Colonic mucosa (tissue), 4 donors: ENCODE data around the gene TNFRSF1B. TPM values are rescaled to one million over a fixed set of nuclear protein-coding genes. Genes with fewer than 3 reads are reported as not detected.
A peak's percentile ranks its signal among the peaks of the same experiment; 100 is the strongest.

Experiments
- DNase-seq: peaks from one replicate; pipeline ENCODE4 v3.0.0-alpha.2; 2020
- H3K27ac ChIP-seq: fragments of 200-600 bp; one replicate; pipeline ENCODE4 v1.8.0; 2021
- H3K27me3 ChIP-seq: fragments of 200-600 bp; one replicate; pipeline ENCODE4 v1.8.0; 2021
- H3K36me3 ChIP-seq: fragments of 200-600 bp; one replicate; pipeline ENCODE4 v1.8.0; 2021
- H3K4me1 ChIP-seq: fragments of 200-600 bp; one replicate; pipeline ENCODE4 v1.8.0; 2021; ENCODE audit warnings: mild to moderate bottlenecking
- H3K4me3 ChIP-seq: fragments of 200-600 bp; one replicate; pipeline ENCODE4 v1.8.0; 2021
- H3K9ac ChIP-seq, 2 donors: one replicate each; pipeline ENCODE4 v1.7.0; 2013; ENCODE audit warnings: control low read depth in 2 of 2, low read depth in 2 of 2, low read length in 2 of 2
- H3K9me3 ChIP-seq: fragments of 200-600 bp; one replicate; pipeline ENCODE4 v1.8.0; 2021
- CTCF ChIP-seq: fragments of 200-600 bp; IDR thresholded peaks from one replicate; pipeline ENCODE4 v1.8.0; 2022; ENCODE audit warnings: antibody characterized with exemption, mild to moderate bottlenecking
- intact Hi-C: fragments of 100-400 bp; cut with DNase I; formaldehyde crosslinking; loops from one replicate; pipeline ENCODE4 v1.14.1; 2022
- total RNA-seq, 2 donors: library from RNA; stranded (reverse); fragmentation: NEBNext Ultra II Directional in 1 of 2; extraction: Animal tissue kit (Norgen Biotek cat#: 25700) in 1 of 2; gene quantifications; one replicate each; pipeline ENCODE4 v1.2.1, GENCODE V29; 2021
- donor health status: healthy.
- donor health status: DM: no; HTN: no; CAD: no.
- donor health status: DM: no; HTN: no; CAD: no.

TNFRSF1B gene
- total RNA-seq, 2 donors from 2014 or later = 27.2 to 28.1 TPM

- no peak overlapping the region for H3K9ac ChIP-seq
- H3K27me3 ChIP-seq = no peaks in the 10 kb centered on the region
- no peaks in the 10 kb centered on the region for H3K9me3 ChIP-seq
- intact Hi-C loops = no loop called here
- peaks cover 21% of the 10 kb centered on the region for H3K4me1 ChIP-seq
- no peak for DNase-seq
- H3K36me3 ChIP-seq = no peaks in the 10 kb centered on the region
- no peak overlapping the region for H3K27ac ChIP-seq
- H3K4me3 ChIP-seq = no peak overlapping the region
- no peak for TF ChIP-seq CTCF
Observed at GRCh38 chr1:12157366-12158231, 9.2 kb upstream of the TNFRSF1B start.

- peaks cover 20% of the 10 kb centered on the region for H3K4me1 ChIP-seq
- no peaks in the 10 kb centered on the region for H3K36me3 ChIP-seq
- no peak overlapping the region for H3K9ac ChIP-seq
- no peak for TF ChIP-seq CTCF
- H3K9me3 ChIP-seq = no peaks in the 10 kb centered on the region
- no peak for DNase-seq
- no peak overlapping the region for H3K27ac ChIP-seq
- intact Hi-C loops = no loop called here
- no peaks in the 10 kb centered on the region for H3K27me3 ChIP-seq
- no peak overlapping the region for H3K4me3 ChIP-seq
Observed at GRCh38 chr1:12158357-12159092, 8.3 kb upstream of the TNFRSF1B start.

- Histone ChIP-seq H3K27ac (no peak overlapping the region), H3K9me3 (no peaks in the 10 kb centered on the region)
- DNase-seq = no peak
Observed at GRCh38 chr1:12159816-12160215, 7.0 kb upstream of the TNFRSF1B start.

GRCh38 chr1:12161324-12161661, 5.5 kb upstream of the TNFRSF1B start:
- DNase-seq = no peak
- TF ChIP-seq CTCF = no peak
- Histone ChIP-seq H3K27me3 (no peaks in the 10 kb centered on the region), H3K9me3 (no peaks in the 10 kb centered on the region), H3K36me3 (no peaks in the 10 kb centered on the region), H3K27ac (peak overlapping the region; percentile 74), H3K4me1 (peaks cover 18% of the 10 kb centered on the region), H3K9ac (no peak overlapping the region), H3K4me3 (no peak overlapping the region)
- intact Hi-C loops = no loop called here

More at GRCh38 chr1:12159816-12160215, 7.0 kb upstream of the TNFRSF1B start:
- TF ChIP-seq CTCF = no peak
- H3K4me1 ChIP-seq = peaks cover 18% of the 10 kb centered on the region
- no peaks in the 10 kb centered on the region for H3K27me3 ChIP-seq
- no peak overlapping the region for H3K9ac ChIP-seq
- H3K36me3 ChIP-seq = no peaks in the 10 kb centered on the region
- H3K4me3 ChIP-seq = no peak overlapping the region
- intact Hi-C loops = no loop called here

- Histone ChIP-seq H3K4me1 (peaks cover 18% of the 10 kb centered on the region), H3K27me3 (no peaks in the 10 kb centered on the region), H3K4me3 (no peak overlapping the region), H3K9me3 (no peaks in the 10 kb centered on the region), H3K9ac (peak overlapping the region; percentile 39 to 58), H3K27ac (peak overlapping the region; percentile 74), H3K36me3 (no peaks in the 10 kb centered on the region)
- intact Hi-C loops = no loop called here
- TF ChIP-seq CTCF = no peak
- peak; percentile 92 for DNase-seq
Observed at GRCh38 chr1:12161662-12162458, 4.9 kb upstream of the TNFRSF1B start.
